SJSA1 (cell line): ENCODE results near the gene CLIP3. TPM values are rescaled to one million over a fixed set of nuclear protein-coding genes. Genes with fewer than 3 reads are reported as not detected.

Source experiments
- DNase-seq, 2 experiments: peaks; one replicate each; pipeline ENCODE4 v3.0.0-alpha.2; 2015 to 2020; ENCODE audit warnings: low spot score in 2 of 2, low read depth in 1 of 2
- H3K27ac ChIP-seq: fragments of 250-450 bp; sonication (Bioruptor Pico); 2 replicates; pipeline ENCODE4 v1.5.1; 2020; ENCODE audit warnings: mild to moderate bottlenecking, moderate library complexity
- H3K27me3 ChIP-seq: fragments of 250-450 bp; sonication (Bioruptor Pico); replicated peaks from 2 replicates; pipeline ENCODE4 v1.5.1; 2020; ENCODE audit warnings: mild to moderate bottlenecking, moderate library complexity
- H3K36me3 ChIP-seq: fragments of 250-450 bp; sonication (Bioruptor Pico); 2 replicates; pipeline ENCODE4 v1.5.1; 2020; ENCODE audit warnings: mild to moderate bottlenecking
- H3K4me1 ChIP-seq: fragments of 250-450 bp; sonication (Bioruptor Pico); replicated peaks from 2 replicates; pipeline ENCODE4 v1.6.1; 2021; ENCODE audit warnings: mild to moderate bottlenecking
- H3K4me3 ChIP-seq: fragments of 250-450 bp; sonication (Bioruptor Pico); 2 replicates; pipeline ENCODE4 v1.5.1; 2020; ENCODE audit warnings: mild to moderate bottlenecking
- H3K9me3 ChIP-seq: fragments of 250-450 bp; sonication (Bioruptor Pico); replicated peaks from 2 replicates; pipeline ENCODE4 v1.5.1; 2020; ENCODE audit warnings: mild to moderate bottlenecking
- total RNA-seq: library from RNA; depleted of rRNA; stranded (reverse); fragments of >200 nt; shearing (Covaris generic); gene quantifications from 2 replicates; pipeline ENCODE4 v1.2.3, GENCODE V29; 2014

The CLIP3 gene
- total RNA-seq, 1 experiment from 2014 or later: 2.3 TPM

- no peaks in the 10 kb centered on the region for H3K36me3 ChIP-seq
- DNase-seq: no peak
- H3K4me3 ChIP-seq: no peak overlapping the region
- H3K9me3 ChIP-seq: no peaks in the 10 kb centered on the region
- no peaks in the 10 kb centered on the region for H3K27me3 ChIP-seq
- peaks cover 10% of the 10 kb centered on the region for H3K4me1 ChIP-seq
- H3K27ac ChIP-seq: no peak overlapping the region
Observed at GRCh38 chr19:36030264-36031148, 2.2 kb downstream of the CLIP3 start.

- no peaks in the 10 kb centered on the region for H3K9me3 ChIP-seq
- H3K4me1 ChIP-seq: peaks cover 10% of the 10 kb centered on the region
- no peak overlapping the region for H3K4me3 ChIP-seq
- no peak overlapping the region for H3K27ac ChIP-seq
- no peaks in the 10 kb centered on the region for H3K27me3 ChIP-seq
- no peak for DNase-seq
- H3K36me3 ChIP-seq: peaks cover 7% of the 10 kb centered on the region
Observed at GRCh38 chr19:36028313-36029041, 4.2 kb downstream of the CLIP3 start.

GRCh38 chr19:36027696-36028095 lies 5.0 kb downstream of the CLIP3 start:
- H3K27me3 ChIP-seq: no peaks in the 10 kb centered on the region
- H3K4me1 ChIP-seq: peaks cover 4% of the 10 kb centered on the region
- DNase-seq: no peak
- no peak overlapping the region for H3K4me3 ChIP-seq
- no peak overlapping the region for H3K27ac ChIP-seq
- peaks cover 7% of the 10 kb centered on the region for H3K36me3 ChIP-seq
- no peaks in the 10 kb centered on the region for H3K9me3 ChIP-seq

GRCh38 chr19:36026091-36026876 lies 6.4 kb downstream of the CLIP3 start:
- DNase-seq: no peak
- Histone ChIP-seq H3K4me3 (no peak overlapping the region), H3K36me3 (peaks cover 15% of the 10 kb centered on the region), H3K9me3 (no peaks in the 10 kb centered on the region), H3K4me1 (no peaks in the 10 kb centered on the region), H3K27me3 (no peaks in the 10 kb centered on the region), H3K27ac (no peak overlapping the region)

- Histone ChIP-seq H3K27ac (no peak overlapping the region), H3K36me3 (peaks cover 15% of the 10 kb centered on the region), H3K4me3 (no peak overlapping the region), H3K9me3 (no peaks in the 10 kb centered on the region), H3K27me3 (no peaks in the 10 kb centered on the region), H3K4me1 (no peaks in the 10 kb centered on the region)
- DNase-seq: no peak
Observed at GRCh38 chr19:36025541-36025940, 7.1 kb downstream of the CLIP3 start.

DNA sequence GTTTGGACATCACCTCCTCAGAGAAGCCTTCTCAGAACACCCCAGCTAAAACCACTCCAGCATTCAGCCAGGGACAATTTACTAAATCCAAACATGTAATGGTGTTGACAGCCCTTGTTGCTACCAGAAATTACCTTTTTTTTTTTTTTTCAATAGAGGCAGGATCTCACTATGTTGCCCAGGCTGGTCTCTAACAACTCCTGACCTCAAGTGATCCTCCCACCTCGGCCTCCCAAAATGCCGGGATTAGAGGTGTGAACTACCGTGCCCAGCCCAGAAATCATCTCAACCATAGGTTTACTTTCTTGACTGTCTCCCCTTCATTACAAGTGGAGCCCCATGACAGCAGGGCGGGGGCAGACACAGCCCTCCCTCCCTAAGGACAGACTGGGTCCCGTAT lies 9.2 kb downstream of the CLIP3 start:
- Histone ChIP-seq H3K27ac (no peak overlapping the region), H3K9me3 (no peaks in the 10 kb centered on the region), H3K4me3 (no peak overlapping the region), H3K27me3 (no peaks in the 10 kb centered on the region), H3K36me3 (peaks cover 22% of the 10 kb centered on the region), H3K4me1 (no peaks in the 10 kb centered on the region)
- no peak for DNase-seq

DNA sequence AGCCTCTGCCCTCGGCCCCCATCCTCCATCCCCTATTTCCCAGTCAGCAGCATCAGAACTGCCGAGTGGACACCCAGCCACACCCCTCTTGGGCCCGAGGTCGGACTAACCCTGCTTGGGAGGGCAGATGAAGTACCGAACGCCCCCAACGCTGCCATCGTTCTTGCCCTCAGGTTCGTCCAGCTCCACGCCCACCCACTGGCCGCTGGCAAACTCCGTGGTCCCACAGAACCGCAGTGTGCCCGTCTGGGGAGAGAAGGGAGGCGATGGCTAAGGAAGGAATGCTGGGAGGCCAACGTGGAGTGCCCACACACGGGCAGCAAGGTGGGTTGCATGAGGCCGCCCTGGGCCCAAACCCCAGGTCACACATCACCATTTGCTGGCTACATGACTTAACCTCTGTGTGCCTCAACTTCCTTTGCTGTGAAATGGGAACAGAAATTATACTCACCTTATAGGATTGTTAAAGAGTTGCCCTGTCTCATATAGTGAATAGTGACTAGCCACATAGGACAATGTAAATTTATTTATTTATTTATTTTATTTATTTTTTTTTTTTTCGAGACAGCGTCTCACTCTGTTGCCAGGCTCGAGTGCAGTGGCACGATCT lies 13.5 kb downstream of the CLIP3 start:
- no peak for DNase-seq
- H3K9me3 ChIP-seq: no peaks in the 10 kb centered on the region
- no peak overlapping the region for H3K27ac ChIP-seq
- H3K4me1 ChIP-seq: peaks cover 7% of the 10 kb centered on the region
- peaks cover 24% of the 10 kb centered on the region for H3K36me3 ChIP-seq
- H3K27me3 ChIP-seq: no peaks in the 10 kb centered on the region
- H3K4me3 ChIP-seq: no peak overlapping the region

DNA sequence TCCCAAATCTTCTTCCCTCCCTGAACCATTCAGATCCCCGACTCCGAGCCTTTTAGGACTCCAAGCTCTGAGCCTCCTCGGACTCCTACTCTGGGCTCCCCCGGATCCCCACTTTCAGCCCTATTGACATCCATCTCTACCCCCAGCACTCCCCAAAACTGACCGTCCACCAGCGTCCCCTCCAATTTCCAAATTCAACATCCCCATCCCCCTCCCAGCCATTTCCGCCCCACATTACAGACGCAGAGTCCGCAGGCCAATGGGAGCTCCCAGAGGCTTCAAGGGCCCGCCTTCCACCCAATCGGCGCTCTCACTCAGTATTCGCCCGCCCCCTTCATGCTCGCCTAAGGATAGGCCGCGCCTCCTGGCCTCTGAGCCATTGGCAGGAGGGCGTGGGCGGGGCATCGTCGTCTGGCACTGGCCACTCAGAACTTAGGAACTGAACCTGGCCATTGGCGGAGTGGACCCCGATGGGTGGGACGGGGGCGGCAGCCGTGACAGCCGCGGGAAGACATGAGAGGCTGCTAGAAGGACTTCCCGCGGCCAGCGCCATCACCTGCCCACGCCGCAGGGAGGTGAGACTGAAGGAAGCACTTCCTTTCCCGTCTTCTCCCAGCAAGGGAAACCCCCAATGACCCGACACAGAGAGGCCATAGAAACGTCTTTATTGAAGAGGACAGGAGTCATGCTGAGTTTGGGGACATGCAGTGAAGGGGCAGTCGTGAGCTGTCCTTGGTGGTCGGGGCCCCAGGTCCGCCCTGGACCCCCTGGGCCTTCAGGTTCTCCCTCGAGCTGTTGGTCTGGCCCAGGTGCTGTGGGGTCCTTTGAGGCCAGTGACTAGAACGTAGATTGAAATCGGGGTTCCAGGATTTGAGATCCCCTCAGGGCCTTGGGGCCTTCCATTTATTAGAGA lies 18.4 kb downstream of the CLIP3 start, which contains the start of gene ALKBH6:
Gene ALKBH6 (minus strand): TSS at position 202 of the 913 bp plus-strand sequence. CDS start 816 bp downstream, outside the sequence.
- peak within 1 kb of the TSS; percentile 52 for H3K4me3 ChIP-seq

GRCh38 chr19:36013280-36014011 lies 19.2 kb downstream of the CLIP3 start:
- peak overlapping the region; percentile 46 for H3K27ac ChIP-seq
- peaks cover 8% of the 10 kb centered on the region for H3K36me3 ChIP-seq
- DNase-seq: peak in 1 of 2 experiments; percentile 5
- no peaks in the 10 kb centered on the region for H3K27me3 ChIP-seq
- H3K9me3 ChIP-seq: no peaks in the 10 kb centered on the region
- peak overlapping the region; percentile 52 for H3K4me3 ChIP-seq
- H3K4me1 ChIP-seq: peaks cover 20% of the 10 kb centered on the region

More for the DNA sequence above, 18.4 kb downstream of the CLIP3 start, which contains the start of gene ALKBH6:
- peaks cover 15% of the 10 kb centered on the region for H3K36me3 ChIP-seq
- peak; percentile 97 to 99 for DNase-seq
- H3K9me3 ChIP-seq: no peaks in the 10 kb centered on the region
- no peaks in the 10 kb centered on the region for H3K27me3 ChIP-seq
- H3K27ac ChIP-seq: peak within 1 kb of the TSS; percentile 46
- H3K4me1 ChIP-seq: peaks cover 17% of the 10 kb centered on the region

DNA sequence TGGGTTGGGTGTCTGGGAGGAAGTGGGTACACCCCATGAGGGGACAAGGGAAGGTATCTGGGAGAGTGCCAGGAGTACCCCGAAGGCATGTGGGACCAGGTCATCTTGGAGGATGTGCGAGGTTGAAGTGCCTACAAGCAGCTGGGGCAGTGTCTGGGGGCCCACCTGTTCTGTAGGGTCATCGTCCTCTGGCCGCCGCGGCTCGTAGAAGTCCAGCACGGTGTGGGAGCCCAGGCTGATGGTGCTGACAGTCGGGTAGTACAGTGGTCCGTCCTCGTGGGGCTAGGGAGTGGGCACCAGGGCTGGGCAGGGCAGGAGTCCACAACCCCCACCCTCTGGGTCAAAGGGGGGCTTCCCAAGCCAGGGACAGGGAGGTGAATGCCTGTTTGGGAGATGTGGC lies 22.3 kb downstream of the CLIP3 start:
- H3K27ac ChIP-seq: no peak overlapping the region
- no peak overlapping the region for H3K4me3 ChIP-seq
- H3K9me3 ChIP-seq: no peaks in the 10 kb centered on the region
- no peaks in the 10 kb centered on the region for H3K27me3 ChIP-seq
- H3K4me1 ChIP-seq: peaks cover 20% of the 10 kb centered on the region
- H3K36me3 ChIP-seq: no peaks in the 10 kb centered on the region
- no peak for DNase-seq

- Histone ChIP-seq H3K27ac (no peak overlapping the region), H3K27me3 (no peaks in the 10 kb centered on the region), H3K9me3 (no peaks in the 10 kb centered on the region), H3K36me3 (no peaks in the 10 kb centered on the region), H3K4me1 (peaks cover 17% of the 10 kb centered on the region), H3K4me3 (no peak overlapping the region)
- no peak for DNase-seq
Observed at GRCh38 chr19:36009633-36010379, 22.9 kb downstream of the CLIP3 start.
